GM21447 (cell line): ENCODE measurements around the gene PGBD1.
A peak's percentile ranks its signal among the peaks of the same experiment; 100 is the strongest.
"Not testable (repeated sequence)": the region's sequence is repeated elsewhere in the genome, so short reads cannot be mapped to it uniquely, and the experiment has no call there.

ENCODE experiments used
- ATAC-seq: cut with Tn5 transposase; IDR thresholded peaks from one replicate; pipeline ENCODE4 v1.9.1; 2021; ENCODE audit not compliant: unreplicated experiment

Gene PGBD1

DNA sequence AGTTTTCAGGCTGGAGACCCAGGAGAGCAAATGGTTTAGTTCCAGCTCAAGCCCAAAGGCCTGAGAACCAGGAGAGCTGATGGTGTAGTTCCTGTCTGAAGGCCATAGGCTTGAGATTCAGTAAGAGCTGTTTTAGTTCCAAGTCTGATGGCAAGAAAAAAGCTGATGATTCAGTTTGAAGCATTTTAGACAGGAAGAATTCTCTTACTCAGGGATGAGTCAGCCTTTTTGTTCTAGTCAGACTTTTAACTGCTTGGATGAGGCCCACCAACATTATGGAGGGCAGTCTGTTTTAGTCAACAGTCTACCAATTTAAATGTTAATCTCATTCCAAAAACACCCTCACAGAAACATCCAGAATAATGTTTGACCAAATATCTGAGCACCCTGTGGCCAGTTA lies 11.9 kb upstream of the PGBD1 start:
- ATAC-seq, result no peak

DNA sequence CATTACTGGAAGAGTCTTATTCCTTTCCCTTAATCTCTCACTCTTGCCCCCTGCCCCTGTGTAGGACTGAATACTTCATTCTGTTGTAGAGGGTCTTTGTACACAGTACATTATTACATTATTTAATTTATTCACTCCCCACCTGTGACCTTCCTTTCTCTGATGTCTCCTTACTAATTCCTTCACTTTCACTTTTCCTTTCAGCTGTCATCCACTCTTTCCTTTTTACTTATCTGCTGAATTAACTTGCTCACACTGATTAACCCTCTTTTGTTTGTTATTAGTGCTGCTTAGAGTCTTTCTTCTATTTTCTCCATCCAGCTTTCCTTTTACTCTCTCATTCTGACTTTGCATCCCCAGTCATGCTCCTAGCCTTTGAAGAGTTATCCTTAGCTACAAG lies 6.5 kb upstream of the PGBD1 start:
- no peak for ATAC-seq

DNA sequence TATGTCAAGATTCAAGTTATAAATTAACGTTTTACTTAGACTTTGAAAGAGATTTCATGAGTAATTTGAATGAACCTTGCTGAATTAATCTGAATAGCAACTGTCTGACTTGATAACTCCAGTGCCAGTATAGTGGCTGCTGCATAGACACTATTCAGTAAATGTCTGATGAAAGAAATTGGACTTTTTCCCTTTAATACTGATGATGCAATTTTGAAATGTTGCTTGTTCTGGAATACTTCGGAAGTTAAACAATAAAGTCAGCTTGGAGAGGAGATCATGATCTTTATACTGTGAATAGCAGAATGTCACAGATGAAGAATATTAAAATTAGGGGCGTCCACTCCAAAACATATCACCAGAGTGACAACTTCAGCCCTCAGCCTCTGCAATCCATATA lies 3.6 kb upstream of the PGBD1 start:
- no peak for ATAC-seq

DNA sequence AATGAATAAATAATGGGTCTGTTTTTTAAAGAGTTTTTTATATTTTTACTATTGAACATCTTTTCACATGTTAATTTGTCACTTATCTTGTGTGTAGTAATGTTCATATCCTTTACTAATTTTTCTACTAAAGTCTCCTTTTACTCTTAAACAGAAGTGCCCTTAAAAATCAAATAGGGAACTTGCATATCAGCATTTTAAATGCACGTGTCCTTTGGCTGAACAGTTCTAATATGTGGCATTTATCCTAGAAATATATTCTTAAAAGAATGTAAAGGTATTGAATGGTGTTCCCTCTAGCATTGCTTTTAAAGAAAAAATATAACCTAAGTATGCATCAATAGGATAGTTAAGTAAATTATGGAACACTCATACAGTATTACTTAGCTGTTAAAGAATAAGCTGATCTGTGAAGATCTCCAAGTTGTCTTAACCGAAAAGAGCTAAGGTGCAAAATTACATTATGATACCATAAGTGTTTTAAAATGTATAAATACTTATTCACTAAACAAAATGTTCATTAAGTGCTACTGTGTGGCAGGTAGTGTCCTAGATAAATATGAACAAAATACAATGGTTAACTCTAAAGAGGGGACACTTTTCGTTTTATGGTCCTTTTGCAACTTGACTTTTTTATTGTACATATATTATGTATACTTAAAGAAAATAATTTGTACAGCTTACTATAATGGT lies 631 bp upstream of the PGBD1 start:
- ATAC-seq, result no peak

DNA sequence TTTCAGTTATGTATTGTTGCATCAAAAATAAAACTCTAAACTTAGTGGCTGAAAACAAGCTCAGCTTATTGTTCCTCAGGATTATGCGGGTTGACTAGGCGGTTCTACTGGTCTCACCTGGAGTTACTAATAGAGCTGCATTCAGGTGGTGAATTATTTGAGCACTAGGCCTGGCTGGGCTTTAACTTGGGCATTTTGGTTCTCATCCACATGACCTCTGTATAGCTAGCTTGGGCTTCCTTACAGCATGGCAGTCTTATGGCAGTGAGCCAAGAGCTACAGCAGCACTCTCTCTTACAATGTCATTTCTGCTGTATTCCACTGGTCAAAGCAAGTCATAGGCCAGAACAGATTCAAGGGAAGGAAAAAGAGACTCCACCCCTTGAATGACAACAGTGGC lies 1.6 kb downstream of the PGBD1 start:
- ATAC-seq, result no peak

DNA sequence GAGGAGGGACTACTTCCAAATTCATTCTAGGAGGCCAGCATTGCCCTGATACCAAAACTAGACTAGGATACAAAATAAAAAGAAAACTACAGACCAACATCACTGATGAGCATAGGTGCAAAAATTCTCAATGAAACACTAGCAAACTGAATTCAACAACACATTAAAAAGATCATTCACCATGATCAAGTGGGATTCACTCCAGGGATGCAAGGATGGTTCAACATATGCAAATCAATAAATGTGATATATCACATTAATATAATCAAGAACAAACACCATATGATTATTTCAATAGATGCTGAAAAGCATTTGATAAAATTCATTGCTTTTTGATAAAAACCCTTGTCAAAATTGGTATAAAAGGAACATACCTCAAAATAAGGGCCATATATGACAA lies 10.2 kb downstream of the PGBD1 start:
- ATAC-seq, result no peak

DNA sequence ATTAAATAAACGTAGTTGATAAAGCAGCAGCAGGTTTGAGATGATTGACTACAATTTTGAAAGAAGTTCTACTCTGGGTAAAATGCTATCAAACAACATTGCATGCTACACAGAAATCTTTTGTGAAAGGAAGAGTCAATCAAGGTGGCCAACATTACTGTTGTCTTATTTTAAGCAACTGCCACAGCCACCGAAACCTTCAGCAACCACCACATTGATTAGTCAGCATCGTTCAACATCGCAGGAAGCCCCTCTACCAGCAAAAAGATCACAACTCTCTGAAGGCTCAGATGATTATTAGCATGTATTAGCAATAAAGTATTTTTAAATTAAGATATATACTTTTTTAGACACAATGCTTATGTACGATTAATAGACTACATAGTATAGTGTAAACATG lies 14.0 kb downstream of the PGBD1 start:
- ATAC-seq, result no peak

DNA sequence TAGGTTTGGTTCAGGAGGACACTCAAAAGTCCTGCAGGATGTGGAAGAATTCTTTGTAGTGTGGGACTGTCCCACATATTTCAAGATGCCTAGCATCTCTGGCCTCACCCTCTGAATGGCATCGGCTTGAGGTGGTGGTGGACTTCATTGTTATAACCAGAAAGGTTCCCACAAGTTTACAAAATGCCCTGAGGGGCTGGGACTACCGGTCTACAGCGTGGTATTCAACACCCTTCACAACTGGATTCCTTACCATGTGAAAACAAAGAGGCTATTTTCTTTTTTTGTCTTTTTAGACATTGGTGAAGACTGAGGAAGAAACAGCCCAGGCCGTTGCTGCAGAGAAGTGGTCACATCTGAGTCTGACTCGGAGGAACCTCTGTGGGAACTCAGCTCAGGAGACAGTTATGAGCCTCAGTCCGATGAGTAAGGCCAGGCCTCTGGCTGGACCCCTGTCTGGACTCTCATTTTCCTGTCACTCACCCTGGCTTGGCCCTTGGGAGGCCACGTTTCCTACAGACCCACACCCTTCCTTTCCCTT lies 15.2 kb downstream of the PGBD1 start:
- ATAC-seq, result no peak

DNA sequence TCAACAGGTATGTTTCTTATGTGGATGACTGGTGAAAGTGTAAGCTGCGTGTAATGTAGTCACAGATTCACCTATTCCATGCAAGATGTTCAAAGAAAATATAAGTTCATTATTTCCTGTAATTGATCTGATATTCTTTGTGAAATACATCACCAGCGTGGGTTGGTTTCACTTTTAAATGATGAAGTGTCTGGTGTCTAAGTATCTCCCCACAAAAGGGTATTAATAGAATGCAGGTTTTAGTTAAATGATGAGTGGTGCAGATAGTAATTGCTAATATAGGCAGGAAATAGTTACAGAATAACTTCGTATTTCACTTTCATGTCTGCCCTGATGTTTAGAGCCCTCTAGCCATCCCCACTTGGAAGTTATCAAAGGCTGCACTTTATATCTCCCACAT lies 22.2 kb downstream of the PGBD1 start:
- peak; percentile 90 for ATAC-seq

DNA sequence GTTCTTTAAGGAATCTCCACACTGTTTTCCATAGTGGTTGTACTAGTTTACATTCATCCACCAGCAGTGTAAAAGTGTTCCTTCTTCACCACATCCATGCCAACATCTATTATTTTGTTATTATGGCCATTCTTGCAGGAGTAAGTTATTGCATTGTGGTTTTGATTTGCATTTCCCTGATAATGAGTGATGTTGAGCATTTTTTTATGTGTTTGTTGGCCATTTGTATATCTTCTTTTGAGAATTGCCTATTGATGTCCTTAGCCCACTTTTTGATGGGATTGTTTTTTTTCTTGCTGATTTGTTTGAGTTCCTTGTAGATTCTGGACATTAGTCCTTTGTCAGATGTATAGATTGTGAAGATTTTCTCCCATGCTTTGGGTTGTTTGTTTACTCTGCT lies 25.0 kb downstream of the PGBD1 start:
- not testable (repeated sequence) for ATAC-seq

DNA sequence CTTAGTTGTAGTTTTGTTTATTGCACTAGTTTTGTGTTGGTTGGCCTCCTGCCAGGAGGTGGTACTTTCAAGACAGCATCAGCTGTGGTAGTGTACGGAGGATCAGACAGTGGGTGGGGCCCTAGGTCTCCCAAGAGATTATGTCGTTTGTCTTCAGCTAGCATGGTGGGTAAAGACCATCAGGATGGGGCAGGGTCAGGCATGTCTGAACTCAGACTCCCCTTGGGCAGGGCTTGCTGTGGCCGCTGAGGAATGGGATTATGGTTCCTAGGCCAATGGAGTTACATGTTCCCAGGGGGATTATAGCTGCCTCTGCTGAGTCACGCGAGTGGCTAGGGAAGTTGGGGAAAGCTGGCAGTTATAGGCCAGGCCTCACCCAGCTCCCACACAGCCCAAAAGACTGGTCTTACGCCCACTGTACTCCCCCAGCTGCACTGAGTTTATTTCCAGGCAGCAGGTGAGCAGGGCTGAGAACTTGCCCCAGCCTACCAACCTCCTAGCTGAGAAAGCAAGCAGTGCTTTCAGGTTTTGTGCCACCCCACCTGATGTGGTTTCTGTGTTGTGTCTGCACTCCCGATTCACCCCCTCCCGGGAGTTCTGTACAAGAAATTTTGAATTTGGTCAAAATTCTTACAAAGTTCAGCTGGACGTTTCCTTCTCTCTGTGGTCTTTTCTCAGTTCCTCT lies 29.9 kb downstream of the PGBD1 start:
- no peak for ATAC-seq

DNA sequence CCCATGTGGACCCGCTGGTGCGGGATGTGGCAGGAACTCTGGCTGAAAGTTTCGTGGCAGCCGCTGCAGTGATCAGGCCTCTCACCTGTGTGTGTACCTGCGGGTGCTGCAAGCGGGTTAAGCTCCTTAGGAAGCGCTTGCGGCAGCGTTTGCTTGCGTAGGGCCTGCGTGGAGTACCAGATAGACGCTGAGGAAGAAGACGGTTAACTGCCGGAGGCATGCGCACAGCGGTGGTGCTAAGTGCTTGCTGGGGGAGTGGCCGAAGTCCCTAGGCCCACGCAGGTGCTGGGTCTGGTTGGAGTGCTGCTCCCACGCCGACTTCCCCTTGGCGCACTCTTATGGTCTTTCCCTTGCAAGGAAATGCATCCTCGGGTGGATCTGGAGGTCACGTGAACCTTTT lies 31.6 kb downstream of the PGBD1 start:
- ATAC-seq, result no peak

DNA sequence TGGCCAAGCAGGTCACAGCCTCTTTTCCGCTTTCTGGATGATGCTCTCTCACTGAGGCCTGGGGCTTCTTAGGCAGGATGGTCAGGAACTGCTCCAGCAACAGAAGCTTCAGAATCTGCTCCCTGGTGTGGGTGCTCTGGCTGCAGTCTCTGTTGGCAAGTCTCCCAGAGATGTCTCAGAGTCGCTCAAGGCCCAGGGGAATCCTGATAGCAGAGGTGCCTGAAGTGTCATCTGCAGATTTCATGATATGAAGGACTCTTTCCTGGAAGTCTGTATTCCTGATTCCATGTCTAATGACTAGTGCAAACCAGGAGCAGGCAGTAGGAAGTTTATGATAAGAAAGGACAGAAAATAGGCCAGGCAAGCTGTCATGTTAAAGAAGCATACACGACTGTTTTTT lies 34.3 kb downstream of the PGBD1 start:
- ATAC-seq, result no peak

DNA sequence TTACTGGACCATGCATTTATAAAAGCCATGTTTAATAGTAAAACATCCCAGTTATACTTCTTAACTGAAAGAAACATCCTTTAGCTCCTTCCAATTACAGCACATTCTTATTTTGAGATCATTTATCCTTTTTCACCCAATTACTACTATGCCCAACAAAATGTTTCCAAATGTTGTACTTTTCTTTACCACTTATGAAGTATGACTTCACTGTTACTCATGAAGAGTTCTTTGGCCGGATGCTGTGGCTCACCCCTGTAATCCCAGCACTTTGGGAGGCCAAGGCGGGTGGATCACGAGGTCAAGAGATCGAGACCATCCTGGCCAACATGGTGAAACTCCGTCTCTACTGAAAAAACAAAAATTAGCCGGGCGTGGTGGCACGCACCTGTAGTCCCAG lies 36.5 kb downstream of the PGBD1 start:
- not testable (repeated sequence) for ATAC-seq

DNA sequence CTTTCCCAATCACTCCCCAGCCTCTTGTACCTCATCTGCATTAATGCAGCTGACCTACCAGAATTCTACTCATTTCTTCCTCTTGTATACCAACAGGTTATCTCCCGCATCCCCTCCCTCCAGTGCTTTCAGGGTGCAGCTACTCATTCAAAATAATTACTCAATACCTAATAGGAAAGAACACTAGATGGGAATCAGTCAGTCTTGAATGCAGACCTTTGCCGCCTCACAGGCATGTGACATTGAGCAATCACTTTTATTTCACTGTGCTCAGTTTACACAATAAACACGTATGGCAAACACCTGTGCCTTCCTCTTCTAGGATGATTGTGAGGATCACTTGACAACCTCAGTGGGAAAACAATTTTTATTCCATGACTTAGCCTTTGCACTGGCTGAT lies 41.3 kb downstream of the PGBD1 start:
- no peak for ATAC-seq

DNA sequence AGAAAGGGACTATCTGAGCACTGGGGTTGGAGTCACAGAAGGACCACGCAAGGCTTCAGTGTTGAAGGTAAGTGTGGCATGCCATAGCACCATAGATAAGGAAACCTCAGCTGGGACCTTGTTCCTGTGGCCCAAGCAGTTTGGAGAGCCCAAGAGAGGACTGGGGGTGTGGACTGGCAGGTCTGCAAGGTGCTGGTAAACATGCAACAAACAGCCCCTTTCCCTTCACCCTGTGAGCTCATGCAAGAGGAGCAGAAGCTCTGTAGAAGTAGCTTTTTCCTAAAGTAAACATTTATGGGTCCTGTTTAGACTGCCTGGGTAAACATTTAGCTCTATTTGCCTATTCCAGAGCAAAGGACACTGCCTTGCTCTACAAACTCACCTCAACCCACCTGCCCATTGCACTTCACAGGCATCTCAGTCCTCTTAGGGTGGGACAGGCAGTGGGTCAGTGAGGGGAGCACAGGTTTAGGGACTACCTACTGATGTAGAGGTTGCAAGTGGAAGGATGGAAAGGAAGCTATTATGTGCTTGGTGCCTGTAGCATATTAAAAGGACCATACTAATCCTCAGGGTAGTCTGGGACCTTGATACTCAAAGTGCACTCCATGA lies 42.5 kb downstream of the PGBD1 start:
- no peak for ATAC-seq

DNA sequence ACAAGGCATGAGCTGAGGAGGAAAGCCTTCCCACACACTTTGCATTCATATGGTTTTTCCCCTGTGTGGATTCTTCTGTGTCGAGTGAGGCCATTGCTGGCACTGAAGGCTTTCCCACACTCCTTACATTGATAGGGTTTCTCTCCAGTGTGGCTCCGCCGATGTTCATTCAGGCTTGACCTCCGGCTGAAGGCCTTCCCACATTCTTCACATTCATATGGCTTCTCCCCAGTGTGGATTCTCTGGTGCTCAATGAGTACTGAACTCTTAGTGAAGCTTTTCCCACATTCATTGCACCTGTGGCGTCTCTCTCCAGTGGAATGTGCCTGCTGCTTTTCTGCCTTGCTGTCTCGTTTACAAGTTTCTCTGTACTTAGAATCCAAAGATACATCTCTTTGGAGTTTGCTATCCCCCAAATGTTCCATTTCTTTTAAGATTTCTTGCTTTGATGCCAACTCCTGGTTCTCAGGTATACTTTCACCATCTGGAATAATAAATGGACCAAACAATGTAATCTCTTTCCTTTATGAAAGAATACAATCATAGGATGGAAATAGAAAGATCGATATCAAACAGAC lies 45.1 kb downstream of the PGBD1 start:
- ATAC-seq, result no peak

DNA sequence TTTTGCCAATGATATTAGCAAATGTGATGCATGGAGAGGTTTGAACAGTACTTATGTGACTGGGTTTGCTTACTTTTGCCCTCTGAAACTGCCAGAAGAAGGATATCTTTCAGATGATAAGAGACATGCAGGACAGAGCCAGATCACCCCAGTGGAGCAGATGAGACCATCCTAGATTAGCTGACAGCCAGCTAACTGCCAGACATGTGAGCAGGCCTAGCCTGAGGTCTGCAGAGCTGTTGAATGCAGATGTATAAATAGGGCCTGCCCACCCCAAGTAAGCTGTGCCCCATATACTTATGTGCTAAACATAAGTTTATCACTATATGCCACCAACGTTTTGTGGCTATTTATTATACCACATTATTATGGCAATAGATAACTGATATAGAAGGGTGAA lies 48.7 kb downstream of the PGBD1 start:
- no peak for ATAC-seq

DNA sequence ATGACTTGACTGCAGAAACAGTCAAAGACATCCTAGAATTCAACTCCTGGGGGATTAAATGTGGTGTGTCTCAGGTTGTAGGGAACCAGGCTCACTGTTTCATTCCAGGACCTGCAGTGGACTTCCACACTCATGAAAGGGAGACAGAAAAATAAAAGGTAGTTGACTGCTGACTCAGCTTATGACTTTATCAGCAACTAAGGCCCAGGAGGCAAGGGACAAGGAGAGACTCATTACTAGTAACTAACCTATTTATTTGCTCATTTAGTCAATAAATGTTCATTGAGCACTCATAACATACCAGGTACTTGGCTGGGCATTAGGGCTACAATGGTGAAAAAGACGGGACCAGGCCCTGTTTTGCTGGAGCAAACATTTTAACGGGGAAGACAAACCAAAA lies 51.7 kb downstream of the PGBD1 start:
- ATAC-seq, result no peak

DNA sequence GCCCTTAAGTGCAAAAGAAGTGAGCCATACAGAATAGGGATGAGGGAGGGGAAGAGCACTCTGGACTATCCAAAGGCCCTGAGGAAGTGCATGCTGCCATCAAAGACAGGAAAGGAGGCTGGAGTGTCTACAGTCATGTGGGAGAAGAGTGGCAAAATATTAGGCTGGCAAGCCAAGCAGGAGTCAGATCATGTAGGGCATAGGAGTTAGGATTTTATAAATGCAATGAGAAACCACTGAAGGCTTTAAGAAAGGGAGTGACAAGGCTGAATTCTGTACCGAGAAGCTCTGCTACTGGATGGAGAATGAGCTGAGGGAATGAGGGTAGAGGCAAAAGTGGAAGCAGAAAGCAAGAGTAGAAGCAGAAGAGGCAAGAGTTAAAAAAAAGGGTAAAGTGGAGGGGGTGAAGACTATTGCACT lies 52.2 kb downstream of the PGBD1 start:
- ATAC-seq, result no peak

DNA sequence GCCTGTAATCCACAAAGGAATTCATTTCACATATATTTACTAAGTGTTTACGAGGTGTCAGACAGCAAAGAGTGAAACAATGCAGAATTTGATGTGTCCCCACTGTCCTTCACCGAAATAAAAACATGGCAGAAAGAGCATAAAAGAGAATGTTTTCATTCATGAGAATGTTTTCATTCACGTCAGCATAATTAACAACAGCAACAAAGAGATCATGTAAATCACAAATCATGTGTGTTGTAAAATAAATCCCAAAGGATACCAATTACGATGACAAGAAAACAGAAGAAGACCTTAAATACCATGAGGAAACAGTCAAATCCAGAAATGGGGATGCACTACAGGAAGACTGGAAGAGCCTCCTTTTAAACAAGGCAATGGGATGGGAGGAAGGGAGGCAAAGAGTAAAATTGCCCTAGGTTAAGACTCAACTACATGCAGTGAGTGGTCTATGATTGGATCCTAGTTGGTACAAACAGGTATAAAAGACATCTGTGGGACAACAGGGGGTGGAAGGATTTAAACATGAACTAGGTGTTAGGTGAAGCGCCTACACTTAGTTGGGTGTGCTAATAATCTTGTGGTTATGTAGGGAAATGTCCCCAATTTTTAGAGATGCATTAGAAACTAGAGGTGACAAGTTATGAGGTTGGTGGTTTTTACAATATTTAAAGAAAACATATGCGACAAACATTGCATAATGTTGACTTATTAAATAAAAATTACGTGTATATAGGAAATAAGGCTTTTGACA lies 53.1 kb downstream of the PGBD1 start:
- no peak for ATAC-seq
